Endothelial cell of umbilical vein (primary cell): ENCODE results near the gene UBD. TPM values are rescaled to one million over a fixed set of nuclear protein-coding genes. Genes with fewer than 3 reads are reported as not detected.

Source experiments
- BruUV-seq: library from RNA; stranded (reverse); fragments of 400-500 nt; replicated peaks from 2 replicates; lab custom pipeline; 2021; lab: Mats Ljungman, UMichigan
- CTCF ChIA-PET: fragments of 300-600, 350-600 bp; sonication (Branson Sonifier 250); formaldehyde crosslinking; loops from one replicate; lab custom pipeline; 2021; ENCODE audit warnings: antibody characterized with exemption, inconsistent platforms; lab: Charles Lee
- POLR2A ChIA-PET: fragments of 300-600, 350-600 bp; sonication (Branson Sonifier 250); formaldehyde crosslinking; loops from one replicate; lab custom pipeline; 2021; ENCODE audit warnings: antibody characterized with exemption, inconsistent platforms; lab: Charles Lee
- DNase-seq: peaks from one replicate; pipeline ENCODE4 v3.0.0-alpha.2; 2011; ENCODE audit warnings: low read depth, low spot score
- FAIRE-seq: peaks from 2 replicates; lab custom pipeline; 2011; peaks lifted over from hg19 to GRCh38; lab: Jason Lieb, UNC
- H2AFZ ChIP-seq: 2 replicates; pipeline ENCODE4 v1.6.0; 2012; ENCODE audit warnings: low read depth, low read length, control low read depth, inconsistent platforms
- H3K27ac ChIP-seq: 2 replicates; pipeline ENCODE4 v1.5.1; 2011; ENCODE audit warnings: low read depth, mild to moderate bottlenecking, control low read depth, low read length, moderate library complexity; ENCODE audit not compliant: insufficient read depth
- H3K27me3 ChIP-seq, 2 experiments: 2 replicates each; pipeline versions ENCODE4 v1.6.0 to v1.6.1; 2011; ENCODE audit warnings: low read length in 2 of 2, mixed read lengths in 1 of 2; ENCODE audit not compliant: control insufficient read depth in 2 of 2, insufficient read depth in 2 of 2
- H3K36me3 ChIP-seq, 2 experiments: 2 replicates in 1 of 2; 3 replicates in 1 of 2; pipeline ENCODE4 v1.5.1; 2011; ENCODE audit warnings: low read length in 2 of 2, mild to moderate bottlenecking in 1 of 2, moderate library complexity in 1 of 2; ENCODE audit not compliant: control insufficient read depth in 2 of 2, insufficient read depth in 2 of 2; ENCODE audit errors: extremely low read depth in 1 of 2
- H3K4me1 ChIP-seq: 3 replicates; pipeline ENCODE4 v1.5.1; 2011; ENCODE audit warnings: mild to moderate bottlenecking, low read length; ENCODE audit not compliant: control insufficient read depth, insufficient read depth; ENCODE audit errors: extremely low read depth
- H3K4me2 ChIP-seq: 2 replicates; pipeline ENCODE4 v1.6.1; 2011; ENCODE audit warnings: low read length, control low read depth, mixed read lengths; ENCODE audit not compliant: insufficient read depth
- H3K4me3 ChIP-seq, 3 experiments: fragments of 200-600 bp in 1 of 3; sonication (generic), shearing (Covaris generic) in 1 of 3; replicated peaks in 1 of 3; 2 replicates each; pipeline ENCODE4 v1.5.1; 2011 to 2016; ENCODE audit warnings: control low read depth in 3 of 3, low read length in 3 of 3, mild to moderate bottlenecking in 2 of 3, inconsistent platforms in 1 of 3, low read depth in 1 of 3, moderate library complexity in 1 of 3; ENCODE audit not compliant: insufficient read depth in 1 of 3
- H3K79me2 ChIP-seq: 2 replicates; pipeline ENCODE4 v1.6.0; 2012; ENCODE audit warnings: low read length, inconsistent platforms; ENCODE audit not compliant: control insufficient read depth, insufficient read depth
- H3K9ac ChIP-seq: replicated peaks from 2 replicates; pipeline ENCODE3; 2011; ENCODE audit warnings: low read length, control low read depth; ENCODE audit not compliant: insufficient read depth; ENCODE audit errors: extremely low read depth
- H3K9me1 ChIP-seq: replicated peaks from 3 replicates; pipeline ENCODE4 v1.6.0; 2011; ENCODE audit warnings: mild to moderate bottlenecking, low read length; ENCODE audit not compliant: control insufficient read depth, insufficient read depth; ENCODE audit errors: extremely low read depth
- H3K9me3 ChIP-seq: replicated peaks from 2 replicates; pipeline ENCODE4 v1.5.1; 2012; ENCODE audit warnings: low read length, inconsistent platforms; ENCODE audit not compliant: control insufficient read depth, insufficient read depth
- H4K20me1 ChIP-seq: replicated peaks from 2 replicates; pipeline ENCODE3; 2011; ENCODE audit warnings: mild to moderate bottlenecking, low read length; ENCODE audit not compliant: control insufficient read depth, insufficient read depth; ENCODE audit errors: extremely low read depth
- FOS ChIP-seq: IDR thresholded peaks from 2 replicates; pipeline ENCODE4 v1.6.1; 2011; ENCODE audit warnings: mild to moderate bottlenecking, low read length, moderate library complexity, borderline replicate concordance; ENCODE audit not compliant: insufficient read depth
- GATA2 ChIP-seq: IDR thresholded peaks from 2 replicates; pipeline ENCODE4 v1.7.0; 2011; ENCODE audit warnings: low read depth, mild to moderate bottlenecking, moderate library complexity, mixed read lengths, low read length; ENCODE audit not compliant: insufficient read length, insufficient read depth
- MYC ChIP-seq: IDR thresholded peaks from one replicate; pipeline ENCODE4 v1.6.1; 2011; ENCODE audit warnings: mild to moderate bottlenecking, low read depth, low read length
- POLR2A ChIP-seq: IDR thresholded peaks from 2 replicates; pipeline ENCODE4 v1.6.1; 2012; ENCODE audit warnings: low read depth, mild to moderate bottlenecking, control low read depth, low read length
- POLR2AphosphoS5 ChIP-seq: IDR thresholded peaks from 2 replicates; pipeline ENCODE4 v1.6.1; 2012; ENCODE audit warnings: low read depth, mild to moderate bottlenecking, control low read depth, low read length, moderate library complexity; ENCODE audit not compliant: insufficient read depth
- dilution Hi-C: fragments of 300-500 bp; cut with MboI; formaldehyde crosslinking; loops from one replicate; pipeline ENCODE4 v1.15.0; 2019; ENCODE audit warnings: low sequenced_read_pairs; ENCODE audit not compliant: extremely low pct_ligation_motif_present
- intact Hi-C: fragments of 100-400 bp; cut with micrococcal nuclease; formaldehyde crosslinking; loops from one replicate; pipeline ENCODE4 v1.10.0; 2022
- polyA plus RNA-seq, 4 experiments: library from polyadenylated mRNA; depleted of rRNA in 3 of 4; stranded (reverse) in 3 of 4; unstranded in 1 of 4; fragments of >200 nt; gene quantifications; 2 replicates each; pipeline versions ENCODE4 v1.2.1 to v1.2.3, GENCODE V29; 2011 to 2012; ENCODE audit warnings: missing spikeins in 1 of 4
- total RNA-seq: library from RNA; stranded (reverse); gene quantifications from 2 replicates; pipeline ENCODE4 v1.2.3, GENCODE V29; 2021
- TF ChIP-seq, protein P1 (sequence below): IDR thresholded peaks from 2 replicates; pipeline ENCODE4 v1.6.1; 2011; ENCODE audit not compliant: insufficient read depth, insufficient read length

The UBD gene
- total and polyA plus RNA-seq, 2 donors (not counting 3 experiments of a cell fraction or from before 2014, with no cell fraction given): 0.10 to 0.31 TPM

DNA sequence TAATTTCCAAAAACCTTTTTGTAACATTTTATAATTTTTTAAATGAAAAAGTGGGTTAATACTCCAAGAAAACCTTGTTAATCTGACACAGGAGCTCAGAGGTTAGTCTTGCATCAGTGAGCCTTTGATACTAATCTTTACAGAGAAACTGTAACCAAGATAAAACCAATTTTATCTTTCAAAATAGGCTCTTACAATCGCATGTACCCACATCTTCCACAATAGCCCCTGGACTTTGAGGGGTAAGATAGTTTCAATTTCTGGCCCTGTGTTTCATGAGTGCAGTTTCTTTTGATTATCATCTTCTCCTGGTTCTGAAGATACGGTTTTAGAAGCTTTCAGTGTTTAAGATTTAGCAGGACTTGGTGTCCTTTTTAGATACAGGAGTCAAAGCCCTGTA lies 37.3 kb downstream of the UBD start:
- intact Hi-C loops (no loop called here), dilution Hi-C loops (no loop called here)
- H3K4me1 ChIP-seq: no peaks in the 10 kb centered on the region
- TF ChIP-seq, protein P1, sequence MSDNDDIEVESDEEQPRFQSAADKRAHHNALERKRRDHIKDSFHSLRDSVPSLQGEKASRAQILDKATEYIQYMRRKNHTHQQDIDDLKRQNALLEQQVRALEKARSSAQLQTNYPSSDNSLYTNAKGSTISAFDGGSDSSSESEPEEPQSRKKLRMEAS: no peak
- TF ChIP-seq MYC (no peak), GATA2 (no peak)
- H3K27me3 ChIP-seq: no peaks in the 10 kb centered on the region
- H2AFZ ChIP-seq: no peak overlapping the region
- no peak for FAIRE-seq
- no peak for DNase-seq
- no peak overlapping the region for H3K4me2 ChIP-seq
- H3K79me2 ChIP-seq: no peaks in the 10 kb centered on the region
- H3K9me3 ChIP-seq: no peaks in the 10 kb centered on the region
- H3K27ac ChIP-seq: no peak overlapping the region
- H3K9me1 ChIP-seq: no peaks in the 10 kb centered on the region
- no TSS peak for BruUV-seq
- no peak overlapping the region for H3K4me3 ChIP-seq
- ChIA-PET POLR2A (no interaction called here), CTCF (no interaction called here)
- no peaks in the 10 kb centered on the region for H3K36me3 ChIP-seq
- no peaks in the 10 kb centered on the region for H4K20me1 ChIP-seq
- no peak overlapping the region for H3K9ac ChIP-seq

DNA sequence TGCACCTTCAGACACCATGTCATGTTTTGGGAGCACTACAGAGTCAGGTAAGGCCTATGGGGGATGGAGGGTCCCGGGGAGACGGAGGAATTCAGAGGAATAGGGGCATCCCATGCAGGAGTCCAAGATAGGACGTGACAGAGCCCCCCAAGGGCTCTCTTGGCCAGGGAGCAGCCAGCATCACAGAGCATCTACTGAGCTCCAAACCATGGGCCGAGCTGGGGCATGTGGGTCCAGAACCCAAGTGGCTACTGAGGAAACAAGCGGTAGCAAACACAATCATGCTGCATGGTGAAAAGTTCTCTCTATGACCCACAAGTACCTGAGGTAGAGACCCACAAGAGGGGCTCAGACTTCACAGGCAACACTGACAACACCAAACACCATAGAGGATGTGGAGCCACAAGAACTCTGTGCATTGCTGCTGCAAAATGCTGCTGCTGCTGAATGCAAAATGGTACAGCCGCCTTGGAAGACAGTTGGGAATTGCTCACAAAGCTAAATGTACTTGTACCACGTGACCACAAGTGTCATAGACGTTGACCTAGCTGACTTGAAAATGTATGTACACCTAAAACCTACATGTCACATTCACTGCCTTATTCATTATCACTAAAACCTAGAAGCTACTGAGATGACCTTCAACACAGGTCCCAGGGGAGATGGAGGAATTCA lies 38.4 kb downstream of the UBD start:
- H3K27me3 ChIP-seq: no peaks in the 10 kb centered on the region

More for the DNA sequence above, 38.4 kb downstream of the UBD start:
- no peak overlapping the region for H3K9ac ChIP-seq
- ChIA-PET POLR2A (no interaction called here), CTCF (no interaction called here)
- FAIRE-seq (no peak), DNase-seq (no peak)
- H3K9me1 ChIP-seq: no peaks in the 10 kb centered on the region
- H3K79me2 ChIP-seq: no peaks in the 10 kb centered on the region
- H3K4me1 ChIP-seq: no peaks in the 10 kb centered on the region
- no peak overlapping the region for H3K4me3 ChIP-seq
- no peaks in the 10 kb centered on the region for H4K20me1 ChIP-seq
- H3K4me2 ChIP-seq: no peak overlapping the region
- dilution Hi-C loops: no loop called here
- no TSS peak for BruUV-seq
- H3K36me3 ChIP-seq: no peaks in the 10 kb centered on the region
- H3K27ac ChIP-seq: no peak overlapping the region
- no peaks in the 10 kb centered on the region for H3K9me3 ChIP-seq
- no peak for TF ChIP-seq FOS
- no peak for TF ChIP-seq POLR2AphosphoS5
- no peak for TF ChIP-seq POLR2A
- no peak overlapping the region for H2AFZ ChIP-seq
- intact Hi-C loops: no loop called here
